GM18517 (cell line): ENCODE measurements around the gene ADGRD2.

Experiments used
- ATAC-seq: cut with Tn5 transposase; IDR thresholded peaks from one replicate; pipeline ENCODE4 v1.9.1; 2021; ENCODE audit warnings: mild to moderate bottlenecking, moderate library complexity; ENCODE audit not compliant: unreplicated experiment

ADGRD2 gene

DNA sequence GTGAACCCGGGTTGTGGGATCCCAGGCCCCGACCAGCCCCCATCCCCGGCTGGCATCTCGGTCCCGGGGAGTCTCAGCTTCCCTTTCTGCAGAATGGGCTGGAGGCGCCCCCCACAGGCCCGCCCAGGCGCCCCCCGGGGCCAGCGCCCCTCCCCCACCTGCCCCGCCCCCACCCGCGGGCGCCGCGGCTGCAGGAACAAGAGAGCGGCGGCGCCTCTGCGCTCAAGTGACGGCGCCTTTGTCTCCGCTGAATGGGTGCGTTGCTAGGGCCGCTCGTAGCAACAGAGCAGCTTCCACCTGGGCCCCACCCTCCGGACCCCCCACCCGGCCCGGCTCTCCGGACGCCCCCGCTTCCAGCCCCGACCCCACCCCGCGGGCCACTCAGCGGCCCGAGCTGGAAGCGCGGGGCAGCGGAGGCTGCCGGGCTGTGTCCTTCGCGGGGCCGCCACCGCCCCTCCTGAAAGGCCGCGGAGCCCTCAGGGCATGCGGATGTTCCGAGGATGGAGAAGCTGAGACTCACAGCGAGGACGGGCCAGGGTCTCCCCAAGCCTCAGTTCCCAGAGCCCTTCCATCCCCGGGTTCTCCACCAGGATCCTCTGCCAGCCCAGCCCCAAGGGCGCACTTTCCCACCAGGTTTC is 27.5 kb downstream of the ADGRD2 start:
- no peak for ATAC-seq

DNA sequence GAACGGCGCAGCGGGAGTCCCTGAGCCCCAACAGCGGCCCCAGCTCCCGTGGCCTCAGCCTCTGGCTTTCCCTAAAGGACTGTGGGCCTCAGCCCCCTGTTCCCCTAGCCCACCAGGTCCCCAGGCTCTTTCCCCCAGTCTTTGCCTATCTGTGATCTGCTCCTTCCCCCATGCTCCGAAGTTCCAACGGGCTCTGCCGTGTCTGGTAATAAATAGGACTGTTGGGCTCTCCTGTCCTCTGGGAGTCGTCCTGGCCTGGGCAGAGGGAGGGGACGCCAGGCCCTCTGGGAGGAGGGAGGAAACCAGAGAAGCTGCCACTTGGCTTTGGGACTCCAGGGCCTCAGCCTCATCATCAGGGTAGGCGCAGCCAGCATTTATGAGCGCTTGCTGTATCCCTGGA is 28.1 kb downstream of the ADGRD2 start:
- no peak for ATAC-seq

DNA sequence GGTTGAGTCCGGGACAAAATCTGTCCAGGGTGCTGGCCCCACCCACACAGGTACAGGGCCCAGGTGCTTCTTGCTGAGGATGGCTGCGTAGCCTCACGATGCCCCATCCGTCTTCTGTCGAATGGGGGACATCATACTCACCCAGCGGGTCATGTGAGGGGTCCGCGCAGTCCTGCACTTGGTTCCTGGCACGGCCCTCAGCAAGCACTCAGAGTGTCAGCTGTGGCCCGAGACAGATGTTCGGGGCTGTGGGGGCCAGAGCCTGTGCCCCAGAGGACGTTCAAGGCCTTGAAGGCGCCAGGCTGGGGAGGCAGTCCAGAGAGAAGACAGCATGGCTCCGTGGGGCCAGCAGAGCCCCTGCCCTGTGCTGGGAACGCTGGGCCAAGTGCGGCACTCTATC is 29.1 kb downstream of the ADGRD2 start:
- no peak for ATAC-seq

DNA sequence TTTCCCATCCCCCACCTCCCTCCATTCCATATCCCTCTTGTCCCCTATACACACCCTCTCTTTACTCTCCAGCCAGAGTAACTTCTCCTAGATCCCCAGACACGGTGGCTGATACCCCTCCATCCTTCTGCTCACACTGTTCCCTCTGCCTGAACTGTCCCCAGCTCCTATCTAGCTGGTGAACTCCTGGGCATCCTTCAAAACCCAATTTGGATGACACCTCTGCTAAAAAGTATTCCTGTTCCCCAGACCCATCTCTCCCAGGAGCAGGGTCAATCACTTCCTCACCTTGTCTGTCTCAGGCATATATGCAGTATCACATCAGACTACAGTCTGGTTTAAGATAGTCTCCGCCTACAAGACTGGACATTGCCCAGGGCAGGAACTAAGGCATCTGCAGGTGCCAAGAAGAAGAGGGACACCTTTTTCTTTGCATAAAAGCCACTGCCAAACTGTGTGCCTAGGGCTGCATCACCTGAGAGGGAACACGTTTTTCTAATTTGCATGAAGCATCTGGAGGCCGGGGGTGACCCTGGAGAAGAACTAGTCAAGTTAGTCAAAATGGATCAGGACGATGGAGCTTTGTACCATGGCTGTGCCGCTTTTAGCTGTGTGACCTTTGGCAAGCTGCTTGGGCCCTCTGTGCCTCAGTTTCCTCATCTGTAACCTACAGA is 29.8 kb downstream of the ADGRD2 start:
- no peak for ATAC-seq

DNA sequence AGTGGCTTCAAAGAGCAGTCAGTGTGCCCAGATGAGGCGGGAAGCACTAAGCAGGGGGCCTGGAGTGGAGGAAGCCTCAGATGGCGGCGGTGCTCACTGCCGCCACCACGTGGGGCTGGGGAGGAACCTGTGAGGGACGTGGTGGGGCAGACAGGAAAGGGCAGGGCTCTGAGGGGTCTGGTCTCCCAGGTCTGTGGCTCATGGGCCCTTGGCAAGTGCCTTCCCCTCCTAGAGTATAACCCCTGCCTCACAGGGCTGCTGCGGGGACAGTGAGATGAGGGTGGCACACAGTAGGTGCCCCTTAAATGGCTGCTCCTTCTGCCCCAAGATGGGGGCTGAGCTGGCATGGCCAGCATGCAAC is 30.4 kb downstream of the ADGRD2 start:
- ATAC-seq, result no peak

DNA sequence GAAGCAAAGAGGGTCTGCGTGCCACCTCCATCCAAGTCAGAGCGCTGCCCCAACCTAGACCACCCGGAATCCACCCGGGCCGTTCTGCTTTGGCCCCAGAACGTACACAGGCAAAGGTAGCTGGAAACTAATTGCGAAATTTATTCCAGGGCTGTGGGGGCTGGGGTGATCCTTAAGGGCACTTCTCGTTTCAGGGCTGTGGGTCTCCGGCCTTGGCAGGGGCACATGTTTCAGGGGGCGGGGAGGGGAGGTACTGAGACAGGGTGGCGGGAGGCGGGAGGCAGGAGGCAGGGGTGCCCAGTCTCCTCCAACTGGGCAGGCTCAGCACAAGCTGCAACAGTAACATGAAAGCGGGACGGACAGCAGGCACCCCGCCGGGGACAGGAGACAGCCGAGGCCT is 30.9 kb downstream of the ADGRD2 start:
- ATAC-seq, result no peak

DNA sequence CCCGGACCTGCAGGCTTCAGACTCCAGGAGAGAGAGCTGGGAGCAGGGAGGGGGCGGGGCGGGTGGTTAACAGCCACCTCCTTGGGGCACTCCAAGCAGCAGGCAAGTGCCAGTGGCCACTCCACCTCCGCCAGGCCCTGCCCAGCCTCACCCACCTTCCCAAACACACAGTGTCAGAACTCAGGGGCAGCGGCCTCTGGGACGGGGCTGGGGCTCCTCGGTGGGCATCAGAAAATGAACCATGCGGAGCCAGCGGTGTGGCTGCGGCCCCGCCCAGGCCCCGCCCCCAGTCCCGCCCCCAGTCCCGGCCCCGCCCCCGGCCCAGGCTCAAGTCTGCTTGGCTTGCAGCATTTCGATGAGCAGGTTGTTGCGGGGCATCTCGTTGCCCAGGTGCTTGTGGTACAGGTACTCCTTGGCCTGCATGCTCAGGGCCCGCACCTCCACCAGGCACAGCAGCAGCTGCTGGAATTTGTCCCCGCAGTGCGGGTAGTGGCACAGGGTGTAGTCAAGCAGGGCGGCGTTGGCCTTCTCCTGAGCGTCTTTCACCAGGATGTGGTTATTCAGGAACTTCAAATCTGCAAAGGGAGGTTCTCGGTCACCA is 32.3 kb downstream of the ADGRD2 start:
- no peak for ATAC-seq

DNA sequence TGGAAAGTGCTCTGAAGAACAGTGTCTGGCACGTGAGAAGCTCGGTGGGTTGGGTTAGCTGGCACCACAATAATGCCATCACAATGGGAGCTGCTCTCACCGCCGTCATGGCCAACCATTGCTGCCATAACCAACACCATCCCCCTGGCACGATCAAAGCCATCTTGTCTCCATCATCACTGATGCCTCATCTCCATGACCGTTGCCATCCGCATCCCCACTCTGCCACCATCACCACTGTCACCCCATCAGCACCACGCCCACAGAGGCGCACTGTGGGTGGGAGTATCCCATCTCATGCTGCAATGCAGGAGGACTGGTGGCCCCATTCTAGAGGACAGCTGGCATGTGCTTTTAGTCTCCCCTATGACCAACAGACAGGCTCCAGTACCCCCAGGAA is 33.2 kb downstream of the ADGRD2 start:
- ATAC-seq, result no peak

DNA sequence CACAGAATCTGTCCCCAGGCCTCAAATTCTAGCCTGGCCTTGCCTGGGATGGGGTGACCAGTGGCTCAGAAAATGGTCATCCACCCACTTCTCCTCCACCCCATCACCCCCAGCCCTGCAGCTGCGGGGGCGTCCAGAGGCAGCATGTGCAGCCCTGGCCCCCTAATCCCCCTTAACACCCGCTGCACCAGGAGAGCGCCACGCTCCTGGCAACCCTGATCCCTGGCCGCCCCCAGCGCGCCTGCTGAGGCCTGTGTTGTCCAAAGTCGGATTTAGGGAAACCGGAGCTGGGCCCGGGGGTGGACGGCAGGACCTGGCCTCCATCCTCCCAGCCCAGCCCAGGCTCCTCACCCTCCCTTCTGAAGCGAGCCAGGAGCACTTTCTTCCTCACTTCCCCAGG is 35.0 kb downstream of the ADGRD2 start:
- no peak for ATAC-seq

DNA sequence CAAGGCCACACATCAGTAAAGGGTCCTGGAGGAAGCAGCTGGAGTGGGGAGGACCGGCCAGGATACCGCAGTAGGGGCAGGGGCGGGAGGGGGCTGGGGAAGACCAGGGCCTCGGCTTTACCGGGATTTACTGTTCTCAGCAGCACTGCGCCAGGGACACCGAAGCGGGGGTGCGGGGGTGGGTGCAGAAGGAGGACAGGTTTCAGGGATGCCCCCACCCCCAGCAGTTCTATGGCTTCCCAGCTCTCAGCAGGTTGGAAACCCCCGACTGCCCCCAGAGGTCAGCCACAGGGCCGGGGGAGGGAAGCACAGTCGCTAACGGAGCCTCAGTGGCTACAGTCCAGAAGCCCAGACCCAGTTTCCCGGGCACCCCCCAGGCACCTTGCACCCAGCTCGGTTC is 35.7 kb downstream of the ADGRD2 start:
- ATAC-seq, result no peak

DNA sequence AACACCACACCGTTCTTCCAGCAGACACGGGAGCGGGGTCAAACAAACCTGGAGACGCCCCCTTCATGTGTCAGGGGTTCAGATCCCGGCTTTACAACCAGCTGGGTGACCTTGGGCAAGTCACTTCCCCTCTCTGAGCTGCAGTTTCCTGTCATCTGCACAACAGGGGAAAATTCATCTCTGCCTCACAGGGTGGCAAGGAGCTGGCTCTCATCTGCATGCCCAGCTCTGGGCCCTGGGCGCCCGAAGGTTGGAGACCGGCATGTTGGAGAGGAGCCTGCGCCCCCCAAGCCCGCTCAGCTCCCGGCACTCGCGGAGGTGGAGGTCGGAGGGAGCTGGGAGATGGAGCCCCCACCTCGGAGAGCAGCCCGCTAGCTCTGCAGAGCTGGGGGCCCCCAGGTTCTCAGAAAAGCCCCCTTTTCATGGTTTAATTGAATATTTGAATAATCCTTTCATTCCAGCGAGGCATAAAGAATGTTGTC is 36.6 kb downstream of the ADGRD2 start:
- ATAC-seq, result no peak

DNA sequence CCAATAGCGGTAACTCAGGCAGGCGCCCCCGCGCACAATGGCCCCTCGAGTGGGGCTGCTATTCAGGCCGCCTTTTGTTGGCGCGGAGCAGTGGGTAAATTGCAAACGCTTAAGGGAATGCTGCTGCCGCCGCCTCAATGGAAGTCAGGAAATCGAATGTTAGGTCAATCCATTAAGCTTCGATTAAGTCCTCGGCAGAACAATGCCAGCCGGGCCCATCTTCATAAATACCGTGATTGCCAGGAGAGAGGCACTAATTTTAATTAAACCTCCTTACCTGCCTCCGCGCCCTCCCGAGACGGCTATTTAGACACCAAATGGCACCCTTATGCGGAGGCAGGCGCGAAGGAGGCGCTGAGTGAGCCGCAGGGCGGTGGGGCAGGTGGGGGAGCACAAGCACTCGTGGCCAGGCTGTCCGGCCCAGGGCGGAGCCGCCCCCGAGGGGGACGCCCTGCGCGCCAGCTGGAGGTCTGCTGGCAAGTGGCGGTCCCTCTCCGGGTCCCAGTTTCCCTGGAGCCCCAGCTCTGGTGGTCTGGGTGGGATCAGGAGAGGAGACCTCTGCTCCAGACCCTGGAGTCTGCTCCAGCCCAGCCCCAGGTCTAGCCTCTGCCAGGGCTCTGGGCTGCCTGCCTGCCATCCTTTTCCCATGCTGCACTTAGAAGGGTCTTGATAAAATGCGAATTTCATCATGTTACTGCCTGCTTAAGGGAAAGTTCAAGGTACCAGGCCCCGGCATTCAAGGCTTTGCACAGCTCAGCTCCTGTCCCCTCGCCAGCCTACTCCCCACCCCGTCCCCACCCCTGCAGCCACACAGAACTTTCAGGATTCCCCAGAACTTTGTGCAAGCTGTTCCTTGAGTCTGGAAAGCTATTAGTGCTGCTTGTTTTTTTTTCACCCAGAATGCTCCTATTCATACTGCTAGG is 37.3 kb downstream of the ADGRD2 start:
- no peak for ATAC-seq

DNA sequence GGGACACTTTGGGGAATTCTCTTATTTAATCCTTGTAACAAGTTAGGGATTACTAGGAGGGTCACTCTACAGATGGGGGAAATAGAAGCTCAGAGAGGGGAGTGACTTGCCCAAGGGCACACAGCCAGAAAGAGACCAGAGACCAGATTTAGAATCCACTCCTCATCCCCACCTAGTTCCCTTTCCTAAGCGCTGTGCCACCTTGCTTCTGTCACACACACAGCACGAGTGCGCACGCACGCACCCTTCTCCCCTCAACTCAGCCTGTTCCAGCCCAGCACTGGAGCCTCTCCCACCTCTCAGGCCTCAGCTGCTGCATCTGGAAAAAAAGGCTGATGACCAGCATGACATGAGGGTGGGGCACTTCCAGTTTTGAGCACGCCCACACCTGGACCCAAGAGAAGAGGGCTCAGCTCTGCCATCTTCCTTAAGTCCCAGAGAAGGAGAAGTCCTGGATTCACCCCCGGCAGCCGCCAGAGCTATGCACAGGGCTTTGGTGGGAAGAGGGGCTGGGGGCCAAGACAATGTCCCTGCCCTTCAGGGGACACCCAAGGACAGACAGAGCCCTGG is 38.5 kb downstream of the ADGRD2 start:
- ATAC-seq, result no peak

DNA sequence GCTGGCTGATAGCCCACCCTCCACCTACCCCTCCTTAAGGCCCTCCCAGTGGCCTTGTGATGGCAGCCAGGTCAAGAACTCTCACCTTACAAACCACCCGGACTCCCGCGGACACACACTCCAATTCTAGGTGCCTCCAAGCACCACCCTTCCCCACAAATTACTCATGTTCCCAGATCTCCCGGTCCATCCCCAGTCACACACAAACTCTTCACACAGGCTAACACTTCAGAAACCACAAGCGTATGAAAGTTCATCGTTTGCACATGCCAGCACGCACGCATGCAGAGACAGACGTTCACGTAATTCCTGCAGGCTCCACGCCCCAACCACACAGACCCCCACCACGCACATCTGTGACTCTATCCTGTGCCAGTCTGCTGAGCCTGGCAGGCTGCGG is 39.0 kb downstream of the ADGRD2 start:
- ATAC-seq, result no peak

DNA sequence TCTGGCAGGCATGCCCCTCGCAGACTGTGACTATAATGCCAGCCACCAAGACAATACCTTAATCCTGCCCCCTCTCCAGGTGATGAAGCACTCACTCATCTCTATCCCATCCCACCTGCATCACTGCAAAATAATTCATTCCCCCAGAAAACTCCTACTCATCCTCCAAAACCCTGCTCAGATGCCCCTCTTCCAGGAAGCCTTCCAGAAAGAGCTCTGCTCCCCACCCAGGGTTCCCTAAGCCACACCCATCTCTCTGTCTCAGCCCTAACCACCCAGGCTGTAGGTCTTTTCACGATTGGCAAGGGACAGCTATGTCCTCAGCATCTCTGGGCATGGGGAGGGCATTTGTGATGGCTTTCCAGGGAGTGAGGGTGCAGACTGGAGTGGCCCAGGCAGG is 39.8 kb downstream of the ADGRD2 start:
- no peak for ATAC-seq

DNA sequence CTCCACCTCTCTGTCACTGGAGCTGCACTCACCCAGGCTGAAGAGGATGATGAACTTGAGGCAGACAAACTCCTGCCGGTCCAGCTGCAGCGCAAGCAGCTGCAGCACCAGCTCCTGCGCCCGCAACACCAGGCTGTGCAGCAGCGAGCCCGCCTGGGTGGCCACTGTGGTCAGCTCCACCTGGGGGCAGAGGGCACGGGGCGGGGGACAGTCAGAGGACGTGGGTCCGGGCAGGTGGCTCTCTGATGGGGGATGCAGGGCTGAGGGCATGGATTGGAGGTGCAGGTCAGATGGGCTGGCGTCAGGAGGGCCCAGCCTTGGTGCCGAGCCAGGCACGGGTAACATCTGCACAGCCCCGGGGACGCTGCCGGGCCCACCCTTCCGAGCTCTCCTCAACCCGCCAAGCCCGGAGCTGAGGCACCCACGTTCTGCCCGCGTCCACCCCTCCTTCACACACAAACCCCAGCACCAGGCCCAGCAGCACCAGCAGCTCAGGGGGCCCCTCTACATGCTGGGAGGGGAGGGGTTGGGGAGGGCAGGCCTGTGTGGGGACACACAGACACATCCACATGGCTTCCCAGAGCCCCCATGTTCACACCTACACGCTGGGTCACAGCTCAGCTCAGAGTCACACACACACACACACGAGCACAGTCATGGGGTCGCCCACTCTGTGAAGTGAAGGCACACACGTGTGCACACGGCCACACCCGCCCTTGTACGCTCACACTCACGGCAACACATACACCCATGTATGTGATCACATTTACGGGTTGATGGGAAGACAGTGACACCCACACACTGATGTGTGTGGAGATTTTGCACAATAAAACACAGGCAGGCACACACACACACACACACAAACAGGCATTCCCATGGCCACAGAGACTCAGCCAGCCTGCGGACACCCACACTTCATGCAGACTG is 41.1 kb downstream of the ADGRD2 start:
- ATAC-seq, result no peak

DNA sequence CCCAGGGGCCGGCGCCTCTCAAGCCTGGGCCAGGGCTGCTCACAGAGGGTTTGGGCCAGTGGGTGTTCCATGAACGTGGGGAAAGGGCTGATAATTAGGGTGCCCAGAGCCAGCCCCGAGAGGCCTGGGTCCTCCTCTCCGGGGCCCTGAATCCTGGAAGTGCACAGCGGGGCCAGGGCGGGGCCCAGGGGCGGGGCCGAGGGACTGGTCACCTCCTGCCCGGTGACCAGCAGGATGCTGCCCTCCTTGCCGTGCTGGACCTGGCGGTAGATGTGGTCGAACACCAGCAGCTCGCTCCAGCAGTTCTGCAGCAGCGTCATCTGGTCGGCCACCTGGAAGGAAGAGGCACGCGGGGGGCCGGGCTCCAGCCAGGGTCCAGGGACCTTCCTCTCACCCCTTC is 42.6 kb downstream of the ADGRD2 start:
- no peak for ATAC-seq

DNA sequence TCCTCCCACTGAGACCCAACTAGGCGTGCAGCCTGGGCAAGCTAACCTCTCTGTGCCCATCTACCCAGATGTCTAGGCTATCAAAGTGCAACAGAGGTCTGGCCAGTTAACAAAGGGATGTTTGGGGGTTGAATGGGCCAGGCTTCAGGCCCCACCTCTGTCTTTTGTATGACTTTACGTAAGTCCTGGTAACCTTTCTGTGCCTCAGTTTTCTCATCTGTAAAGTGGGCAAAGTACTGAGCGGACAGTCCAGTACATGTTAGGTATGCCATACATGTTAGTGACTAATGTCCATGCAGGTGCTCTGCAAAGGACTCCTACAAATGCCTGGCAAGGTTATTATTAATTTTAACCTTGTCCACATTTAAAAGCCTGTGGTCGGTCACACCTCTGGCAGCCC is 43.0 kb downstream of the ADGRD2 start:
- ATAC-seq, result no peak

DNA sequence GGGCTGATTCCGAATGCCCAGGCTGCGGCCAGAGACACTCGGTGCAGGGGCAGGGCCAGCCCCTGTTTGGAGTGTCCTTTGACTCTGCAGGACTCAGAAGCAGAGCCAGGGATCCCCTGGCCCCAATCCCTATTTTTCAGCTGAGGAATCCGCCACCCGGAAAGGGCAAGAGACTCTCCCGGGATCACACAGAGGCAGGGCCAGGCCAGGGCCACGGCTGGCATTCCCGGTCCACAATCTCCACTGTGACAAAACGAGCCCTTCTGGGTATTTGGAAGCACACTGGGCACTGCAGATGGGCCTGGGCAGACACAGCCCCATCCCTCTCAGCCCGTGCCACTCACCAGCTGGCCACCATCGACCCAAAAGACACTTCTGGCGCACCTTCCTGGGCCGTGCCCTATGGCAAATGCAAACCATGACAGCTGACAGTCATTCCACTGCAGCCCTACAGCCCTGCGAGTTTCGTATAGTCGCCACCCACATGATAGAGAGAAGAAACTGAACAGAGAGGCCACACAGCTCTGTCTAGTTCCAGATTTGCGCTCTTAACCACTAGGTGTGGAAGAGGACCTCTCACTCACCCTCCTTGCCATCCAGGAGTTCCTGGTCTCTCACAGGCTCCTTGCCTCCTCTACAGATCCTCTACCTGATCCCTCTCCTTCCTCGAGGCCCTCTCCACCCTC is 43.7 kb downstream of the ADGRD2 start:
- ATAC-seq, result no peak
